Astrocyte (in vitro differentiated cells and primary cell): ENCODE results near the gene CBFB.

Experiments used
- CTCF ChIP-seq: IDR thresholded peaks from 2 replicates; pipeline ENCODE4 v1.5.1; 2011; ENCODE audit warnings: low read depth, mild to moderate bottlenecking, inconsistent platforms, low read length, moderate library complexity; ENCODE audit not compliant: insufficient read depth
- EZH2 ChIP-seq: IDR thresholded peaks from 2 replicates; pipeline ENCODE4 v1.6.1; 2012; ENCODE audit warnings: mild to moderate bottlenecking, low read length, inconsistent platforms; ENCODE audit not compliant: insufficient read depth

- no peak for TF ChIP-seq CTCF
- no peak for TF ChIP-seq EZH2
These were observed 118.6 kb downstream of the CBFB start for GRCh38 chr16:67147437-67148140.
